Measurements from ENCODE around the gene NAA40. TPM values are rescaled to one million over a fixed set of nuclear protein-coding genes. Genes with fewer than 3 reads are reported as not detected.

NAA40 gene
- total and polyA plus RNA-seq, 10 of the 15 experiments (the other 5 are each of a cell fraction or from before 2014, with no cell fraction given), result 4.8 to 31.6 (median 22.2) TPM

- Histone ChIP-seq H3K4me3 (no peak overlapping the region), H3K36me3 (ENCODE audit: control insufficient read depth in 2 of 2, insufficient read depth in 2 of 2, low read length in 1 of 2) (peaks cover 32 to 49% of the 10 kb centered on the region in 2 experiments), H3K27ac (ENCODE audit: control insufficient read depth, insufficient read depth) (no peak overlapping the region), H4K20me1 (ENCODE audit: control insufficient read depth, insufficient read depth) (no peaks in the 10 kb centered on the region), H3K9me3 (replicated peaks; ENCODE audit: control insufficient read depth, insufficient read depth, low read length) (no peaks in the 10 kb centered on the region), H2AFZ (ENCODE audit: control insufficient read depth, low read depth, low read length) (no peak overlapping the region), H3K4me2 (ENCODE audit: control insufficient read depth, insufficient read depth) (no peak overlapping the region), H3K4me1 (ENCODE audit: control insufficient read depth, insufficient read depth, low read length) (no peaks in the 10 kb centered on the region), H3K27me3 (replicated peaks in 1 of 2; ENCODE audit: control insufficient read depth in 2 of 2, insufficient read depth in 2 of 2, low read length in 1 of 2) (no peaks in the 10 kb centered on the region), H3K9ac (ENCODE audit: control insufficient read depth, insufficient read depth, low read length) (no peak overlapping the region), H3K79me2 (ENCODE audit: control insufficient read depth, insufficient read depth, low read length) (no peaks in the 10 kb centered on the region)
- POLR2A ChIA-PET, result no interaction called here
- BruUV-seq (replicated peaks), result no TSS peak
- CTCF ChIA-PET, result no interaction called here
- TF ChIP-seq ZBTB33 (IDR thresholded peaks at IDR 0.05), result no peak
- TF ChIP-seq SIX5 (IDR thresholded peaks at IDR 0.05; ENCODE audit: low read depth, low read length, severe bottlenecking), result no peak
- no peak for TF ChIP-seq NR2F1 (conservative IDR thresholded peaks at IDR 0.05)
- TF ChIP-seq SMAD1 (IDR thresholded peaks at IDR 0.05; ENCODE audit: low read depth, partially characterized antibody), result no peak
- TF ChIP-seq KAT2A (conservative IDR thresholded peaks at IDR 0.05; ENCODE audit: control insufficient read depth, low read depth, low read length), result no peak
- no peak for TF ChIP-seq SRF (IDR thresholded peaks at IDR 0.05; ENCODE audit: low read depth in 2 of 2, low read length in 2 of 2)
- no peak for TF ChIP-seq RB1 (IDR thresholded peaks at IDR 0.05; ENCODE audit: borderline replicate concordance)
- in situ Hi-C loops (cut with MboI), result no loop called here
- FAIRE-seq, result no peak
- SMC1A ChIA-PET (ENCODE audit: uncharacterized antibody, unreplicated experiment), result no interaction called here
- RAD21 ChIA-PET (ENCODE audit: unreplicated experiment), result no interaction called here
- no peak for ATAC-seq
- no peak for DNase-seq (ENCODE audit: low read depth, low spot score)
- WGBS (ENCODE audit: insufficient coverage, insufficient replicate concordance, low lambda C conversion rate, missing lambda C conversion rate), result 90% methylated on average over 13 of the region's 13 CpGs
- intact Hi-C loops (cut with micrococcal nuclease; ENCODE audit: unreplicated experiment), result no loop called here
Observed at GRCh38 chr11:63904743-63905142, 34.1 kb upstream of the NAA40 start.

GRCh38 chr11:63905179-63905578 is 33.6 kb upstream of the NAA40 start:
- intact Hi-C loops (cut with micrococcal nuclease; ENCODE audit: unreplicated experiment) (no loop called here), in situ Hi-C loops (cut with MboI) (no loop called here)
- no peak for DNase-seq (ENCODE audit: low read depth, low spot score)
- Histone ChIP-seq H3K36me3 (ENCODE audit: control insufficient read depth in 2 of 2, insufficient read depth in 2 of 2, low read length in 1 of 2) (peaks cover 27 to 46% of the 10 kb centered on the region in 2 experiments), H3K9me3 (replicated peaks; ENCODE audit: control insufficient read depth, insufficient read depth, low read length) (no peaks in the 10 kb centered on the region), H3K4me3 (no peak overlapping the region), H3K9ac (ENCODE audit: control insufficient read depth, insufficient read depth, low read length) (no peak overlapping the region), H3K27me3 (replicated peaks in 1 of 2; ENCODE audit: control insufficient read depth in 2 of 2, insufficient read depth in 2 of 2, low read length in 1 of 2) (no peaks in the 10 kb centered on the region), H2AFZ (ENCODE audit: control insufficient read depth, low read depth, low read length) (no peak overlapping the region), H3K27ac (ENCODE audit: control insufficient read depth, insufficient read depth) (no peak overlapping the region), H3K4me1 (ENCODE audit: control insufficient read depth, insufficient read depth, low read length) (no peaks in the 10 kb centered on the region), H3K79me2 (ENCODE audit: control insufficient read depth, insufficient read depth, low read length) (no peaks in the 10 kb centered on the region), H4K20me1 (ENCODE audit: control insufficient read depth, insufficient read depth) (no peaks in the 10 kb centered on the region), H3K4me2 (ENCODE audit: control insufficient read depth, insufficient read depth) (no peak overlapping the region)
- POLR2A ChIA-PET, result no interaction called here
- no TSS peak for BruUV-seq (replicated peaks)
- no peak for FAIRE-seq
- ATAC-seq, result no peak
- CTCF ChIA-PET, result no interaction called here
- SMC1A ChIA-PET (ENCODE audit: uncharacterized antibody, unreplicated experiment), result no interaction called here
- RAD21 ChIA-PET (ENCODE audit: unreplicated experiment), result no interaction called here
- WGBS (ENCODE audit: insufficient coverage, insufficient replicate concordance, low lambda C conversion rate, missing lambda C conversion rate), result 90% methylated on average over 6 of the region's 6 CpGs
- no peak for TF ChIP-seq ELK1 (IDR thresholded peaks at IDR 0.05; ENCODE audit: low read depth, low read length)
- no peak for TF ChIP-seq ZBED1 (IDR thresholded peaks at IDR 0.05; ENCODE audit: borderline replicate concordance)
- no peak for TF ChIP-seq GABPA (IDR thresholded peaks at IDR 0.05; ENCODE audit: low read depth)
- no peak for TF ChIP-seq POLR2AphosphoS5 (IDR thresholded peaks at IDR 0.05; ENCODE audit: low read length)
- TF ChIP-seq RAD21 (IDR thresholded peaks at IDR 0.05; ENCODE audit: insufficient read depth, low read depth, low read length), result no peak
- TF ChIP-seq SMARCA5 (IDR thresholded peaks at IDR 0.05), result no peak
- no peak for TF ChIP-seq CEBPB (IDR thresholded peaks at IDR 0.05; ENCODE audit: borderline replicate concordance in 1 of 2, low read depth in 2 of 2, low read length in 2 of 2)
- TF ChIP-seq PBX3 (IDR thresholded peaks at IDR 0.05; ENCODE audit: insufficient replicate concordance, low read depth, low read length), result no peak
- TF ChIP-seq SIX5 (IDR thresholded peaks at IDR 0.05; ENCODE audit: low read depth, low read length, severe bottlenecking), result no peak

Measured in GM12878 (cell line).